ENCODE results near the gene SEPHS1.

The SEPHS1 gene

GRCh38 chr10:13302821-13303555 is 45.1 kb downstream of the SEPHS1 start:
- H2AFZ ChIP-seq: peak overlapping the region; percentile 98
- no peaks in the 10 kb centered on the region for H3K27me3 ChIP-seq (ENCODE audit: control insufficient read depth, insufficient read depth, low read length)
- no peak overlapping the region for H3K4me2 ChIP-seq (ENCODE audit: low read length)
- no peaks in the 10 kb centered on the region for H3K79me2 ChIP-seq
- no peak for TF ChIP-seq CTCF (IDR thresholded peaks at IDR 0.05)
- H3K9me3 ChIP-seq (ENCODE audit: control insufficient read depth, low read length): no peaks in the 10 kb centered on the region
- H3K4me3 ChIP-seq (ENCODE audit: low read depth, low read length): peak overlapping the region; percentile 84
- H3K27ac ChIP-seq: peak overlapping the region; percentile 99
- H3K36me3 ChIP-seq (ENCODE audit: control insufficient read depth, insufficient read depth, low read length): peaks cover 3% of the 10 kb centered on the region
- no peak overlapping the region for H3K9ac ChIP-seq
- H3K4me1 ChIP-seq: peaks cover 4% of the 10 kb centered on the region

GRCh38 chr10:13299437-13300287 is 48.4 kb downstream of the SEPHS1 start, which contains the start of gene PHYH:
PHYH (minus strand) TSS chr10:13300064; CDS start chr10:13300042, 22 bp downstream.
- Histone ChIP-seq H3K9ac (peak within 1 kb of the TSS; percentile 96), H3K4me1 (peaks cover 4% of the 10 kb centered on the region), H3K36me3 (ENCODE audit: control insufficient read depth, insufficient read depth, low read length) (peaks cover 3% of the 10 kb centered on the region), H3K27ac (peak within 1 kb of the TSS; percentile 97), H3K27me3 (ENCODE audit: control insufficient read depth, insufficient read depth, low read length) (no peaks in the 10 kb centered on the region), H3K4me2 (ENCODE audit: low read length) (peak within 1 kb of the TSS; percentile 82), H3K4me3 (ENCODE audit: low read depth, low read length) (peak within 1 kb of the TSS; percentile 68), H2AFZ (peak within 1 kb of the TSS; percentile 95), H3K9me3 (ENCODE audit: control insufficient read depth, low read length) (no peaks in the 10 kb centered on the region), H3K79me2 (no peaks in the 10 kb centered on the region)
- no peak for TF ChIP-seq CTCF (IDR thresholded peaks at IDR 0.05)

- Histone ChIP-seq H3K9ac (peak overlapping the region; percentile 96), H3K36me3 (ENCODE audit: control insufficient read depth, insufficient read depth, low read length) (peaks cover 3% of the 10 kb centered on the region), H3K9me3 (ENCODE audit: control insufficient read depth, low read length) (no peaks in the 10 kb centered on the region), H3K27ac (peak overlapping the region; percentile 97), H3K4me1 (peaks cover 4% of the 10 kb centered on the region), H3K79me2 (no peaks in the 10 kb centered on the region), H3K4me2 (ENCODE audit: low read length) (peak overlapping the region; percentile 82), H3K27me3 (ENCODE audit: control insufficient read depth, insufficient read depth, low read length) (no peaks in the 10 kb centered on the region), H3K4me3 (ENCODE audit: low read depth, low read length) (peak overlapping the region; percentile 68), H2AFZ (peak overlapping the region; percentile 95)
- TF ChIP-seq CTCF (IDR thresholded peaks at IDR 0.05): no peak
Observed at GRCh38 chr10:13298748-13299436, 49.2 kb downstream of the SEPHS1 start.

GRCh38 chr10:13296476-13296875 is 51.6 kb downstream of the SEPHS1 start:
- Histone ChIP-seq H3K36me3 (ENCODE audit: control insufficient read depth, insufficient read depth, low read length) (no peaks in the 10 kb centered on the region), H3K4me1 (no peaks in the 10 kb centered on the region), H3K4me2 (ENCODE audit: low read length) (no peak overlapping the region), H3K27me3 (ENCODE audit: control insufficient read depth, insufficient read depth, low read length) (no peaks in the 10 kb centered on the region), H2AFZ (no peak overlapping the region), H3K9ac (no peak overlapping the region), H3K79me2 (no peaks in the 10 kb centered on the region), H3K27ac (no peak overlapping the region), H3K4me3 (ENCODE audit: low read depth, low read length) (no peak overlapping the region), H3K9me3 (ENCODE audit: control insufficient read depth, low read length) (no peaks in the 10 kb centered on the region)
- no peak for TF ChIP-seq CTCF (IDR thresholded peaks at IDR 0.05)

All from parathyroid adenoma (tissue), 2 donors.